IMR-90 (cell line): ENCODE data around the gene AHCYL1. TPM values are rescaled to one million over a fixed set of nuclear protein-coding genes. Genes with fewer than 3 reads are reported as not detected.

Source experiments
- ATAC-seq: fragments of 200-7000 bp; cut with Tn5 transposase; 2 replicates; pipeline ENCODE4 v1.9.1; 2020; ENCODE audit warnings: low read depth, mild to moderate bottlenecking, moderate library complexity
- BruUV-seq: library from RNA; stranded (reverse); fragments of 400-500 nt; replicated peaks from 2 replicates; lab custom pipeline; 2021; lab: Mats Ljungman, UMichigan
- CTCF ChIA-PET: fragments of 300-600 bp; formaldehyde crosslinking; extraction: SDS; loops from one replicate; lab custom pipeline; 2021; ENCODE audit warnings: antibody characterized with exemption; lab: Yijun Ruan, JAX
- POLR2A ChIA-PET: fragments of 300-600 bp; sonication (Branson Sonifier 250); formaldehyde crosslinking; loops from one replicate; lab custom pipeline; 2022; ENCODE audit warnings: antibody characterized with exemption; ENCODE audit not compliant: unreplicated experiment; lab: Charles Lee
- DNase-seq: peaks from one replicate; pipeline ENCODE4 v3.0.0; 2013
- H2AFZ ChIP-seq: replicated peaks from 2 replicates; pipeline ENCODE3; 2013; ENCODE audit warnings: low read length, mild to moderate bottlenecking; ENCODE audit not compliant: poor library complexity
- H2AK5ac ChIP-seq: 2 replicates; pipeline ENCODE4 v1.6.1; 2013; ENCODE audit warnings: low read depth, low read length, inconsistent platforms
- H2AK9ac ChIP-seq: replicated peaks from 2 replicates; pipeline ENCODE3; 2013; ENCODE audit warnings: mild to moderate bottlenecking, low read depth, low read length, moderate library complexity; ENCODE audit not compliant: poor library complexity
- H2BK120ac ChIP-seq: 2 replicates; pipeline ENCODE4 v1.6.1; 2013; ENCODE audit warnings: low read depth, low read length, inconsistent platforms
- H2BK15ac ChIP-seq: 3 replicates; pipeline ENCODE4 v1.6.1; 2013; ENCODE audit warnings: low read depth, low read length, inconsistent platforms
- H2BK20ac ChIP-seq: 2 replicates; pipeline ENCODE4 v1.6.1; 2013; ENCODE audit warnings: low read depth, mild to moderate bottlenecking, inconsistent platforms, low read length, moderate library complexity
- H2BK5ac ChIP-seq: 2 replicates; pipeline ENCODE4 v1.6.1; 2013; ENCODE audit warnings: mild to moderate bottlenecking, low read depth, low read length, inconsistent platforms; ENCODE audit not compliant: poor library complexity, severe bottlenecking
- H3K14ac ChIP-seq: replicated peaks from 2 replicates; pipeline ENCODE4 v1.6.1; 2013; ENCODE audit warnings: low read depth, low read length, inconsistent platforms
- H3K18ac ChIP-seq: 2 replicates; pipeline ENCODE4 v1.6.1; 2013; ENCODE audit warnings: low read depth, low read length, control low read depth
- H3K23ac ChIP-seq: 2 replicates; pipeline ENCODE4 v1.6.1; 2013; ENCODE audit warnings: low read depth, low read length, inconsistent platforms
- H3K27ac ChIP-seq: 2 replicates; pipeline ENCODE4 v1.5.1; 2013; ENCODE audit warnings: mild to moderate bottlenecking, control low read depth, low read length; ENCODE audit not compliant: insufficient read depth
- H3K27me3 ChIP-seq: 2 replicates; pipeline ENCODE4 v1.6.1; 2013; ENCODE audit warnings: low read length; ENCODE audit not compliant: control insufficient read depth, insufficient read depth
- H3K36me3 ChIP-seq: 2 replicates; pipeline ENCODE4 v1.6.1; 2013; ENCODE audit warnings: low read length, mixed read lengths; ENCODE audit not compliant: control insufficient read depth, insufficient read depth
- H3K4ac ChIP-seq: 2 replicates; pipeline ENCODE4 v1.6.1; 2013; ENCODE audit warnings: low read depth, low read length, inconsistent platforms
- H3K4me1 ChIP-seq: 2 replicates; pipeline ENCODE4 v1.6.1; 2013; ENCODE audit warnings: low read length, mixed read lengths; ENCODE audit not compliant: control insufficient read depth, insufficient read depth
- H3K4me2 ChIP-seq: 2 replicates; pipeline ENCODE4 v1.6.1; 2013; ENCODE audit warnings: low read depth, mild to moderate bottlenecking, control low read depth, low read length, moderate library complexity
- H3K4me3 ChIP-seq: 2 replicates; pipeline ENCODE4 v1.5.1; 2013; ENCODE audit warnings: low read depth, mild to moderate bottlenecking, control low read depth, low read length, moderate library complexity; ENCODE audit not compliant: insufficient read depth
- H3K56ac ChIP-seq: 2 replicates; pipeline ENCODE4 v1.6.1; 2013; ENCODE audit warnings: low read length, inconsistent platforms; ENCODE audit not compliant: insufficient read depth; ENCODE audit errors: extremely low read depth
- H3K79me1 ChIP-seq, 2 experiments: 2 replicates each; pipeline ENCODE4 v1.6.1; 2013; ENCODE audit warnings: low read length in 2 of 2, inconsistent platforms in 1 of 2, low read depth in 1 of 2
- H3K9ac ChIP-seq: 2 replicates; pipeline ENCODE4 v1.6.1; 2013; ENCODE audit warnings: low read depth, low read length, control low read depth
- H3K9me1 ChIP-seq: 2 replicates; pipeline ENCODE4 v1.6.1; 2013; ENCODE audit warnings: low read length, inconsistent platforms; ENCODE audit not compliant: insufficient read depth
- H3K9me3 ChIP-seq: 2 replicates; pipeline ENCODE4 v1.6.1; 2013; ENCODE audit warnings: low read length; ENCODE audit not compliant: control insufficient read depth, insufficient read depth
- H4K20me1 ChIP-seq: 2 replicates; pipeline ENCODE4 v1.6.1; 2013; ENCODE audit warnings: low read length, inconsistent platforms; ENCODE audit not compliant: insufficient read depth
- H4K5ac ChIP-seq: 2 replicates; pipeline ENCODE4 v1.6.1; 2013; ENCODE audit warnings: mild to moderate bottlenecking, low read depth, low read length, control low read depth
- H4K8ac ChIP-seq, 2 experiments: 2 replicates each; pipeline ENCODE4 v1.6.1; 2013; ENCODE audit warnings: low read depth in 2 of 2, low read length in 2 of 2, control low read depth in 1 of 2, inconsistent platforms in 1 of 2
- H4K91ac ChIP-seq: 2 replicates; pipeline ENCODE4 v1.6.1; 2013; ENCODE audit warnings: low read depth, low read length, inconsistent platforms; ENCODE audit not compliant: insufficient read depth
- BHLHE40 ChIP-seq: fragments of 150-350 bp; IDR thresholded peaks from 2 replicates; pipeline ENCODE4 v1.6.1; 2016; ENCODE audit warnings: mild to moderate bottlenecking, low read depth, low read length
- CEBPB ChIP-seq: IDR thresholded peaks from 2 replicates; pipeline ENCODE4 v1.6.1; 2012; ENCODE audit warnings: low read depth, low read length, improper control_type of control experiment
- CHD1 ChIP-seq: IDR thresholded peaks from 2 replicates; pipeline ENCODE4 v1.6.1; 2012; ENCODE audit warnings: low read depth, low read length, improper control_type of control experiment
- CTCF ChIP-seq: conservative IDR thresholded peaks from 2 replicates; pipeline ENCODE4 v1.5.1; 2012; ENCODE audit warnings: mild to moderate bottlenecking, low read depth, low read length, improper control_type of control experiment
- FOS ChIP-seq: fragments of 150-350 bp; IDR thresholded peaks from 2 replicates; pipeline ENCODE4 v1.6.1; 2016; ENCODE audit warnings: low read depth, low read length
- MAFK ChIP-seq: IDR thresholded peaks from 2 replicates; pipeline ENCODE4 v1.6.1; 2012; ENCODE audit warnings: low read depth, low read length, improper control_type of control experiment
- MAZ ChIP-seq: IDR thresholded peaks from 2 replicates; pipeline ENCODE4 v1.6.1; 2012; ENCODE audit warnings: low read depth, mild to moderate bottlenecking, low read length, improper control_type of control experiment, moderate library complexity, borderline replicate concordance
- MXI1 ChIP-seq: IDR thresholded peaks from 2 replicates; pipeline ENCODE4 v1.6.1; 2012; ENCODE audit warnings: low read depth, mild to moderate bottlenecking, low read length, moderate library complexity, borderline replicate concordance
- NFE2L2 ChIP-seq: fragments of 150-350 bp; IDR thresholded peaks from 2 replicates; pipeline ENCODE4 v1.6.1; 2016; ENCODE audit warnings: low read depth, mild to moderate bottlenecking, low read length
- POLR2A ChIP-seq: IDR thresholded peaks from 2 replicates; pipeline ENCODE4 v1.6.1; 2012; ENCODE audit warnings: mild to moderate bottlenecking, low read depth, low read length
- RAD21 ChIP-seq: IDR thresholded peaks from 2 replicates; pipeline ENCODE4 v1.6.1; 2012; ENCODE audit warnings: low read length, improper control_type of control experiment
- RCOR1 ChIP-seq: IDR thresholded peaks from 2 replicates; pipeline ENCODE4 v1.6.1; 2012; ENCODE audit warnings: mild to moderate bottlenecking, low read length, improper control_type of control experiment; ENCODE audit not compliant: insufficient replicate concordance
- RFX5 ChIP-seq: IDR thresholded peaks from 2 replicates; pipeline ENCODE4 v1.8.0; 2012; ENCODE audit warnings: low read depth, mild to moderate bottlenecking, low read length, moderate library complexity
- SMC3 ChIP-seq: fragments of 150-350 bp; IDR thresholded peaks from 2 replicates; pipeline ENCODE4 v1.6.1; 2016; ENCODE audit warnings: low read depth, mild to moderate bottlenecking, antibody characterized with exemption, low read length, moderate library complexity
- USF2 ChIP-seq: fragments of 150-350 bp; IDR thresholded peaks from 2 replicates; pipeline ENCODE4 v1.6.1; 2017; ENCODE audit warnings: mild to moderate bottlenecking, antibody characterized with exemption, low read length, low read depth
- WGBS, 2 experiments: methylation state at CpG; one replicate each; pipeline versions ENCODE4 v1.1.5 to v1.1.7; 2013; ENCODE audit warnings: missing lambda C conversion rate in 2 of 2; ENCODE audit not compliant: insufficient read length in 1 of 2; ENCODE audit errors: extremely low coverage in 2 of 2; 5-methylcytosine and 5-hydroxymethylcytosine counted together
- dilution Hi-C: fragments of 300-500 bp; cut with HindIII; formaldehyde crosslinking; loops from one replicate; pipeline ENCODE4 v1.14.3; 2018; ENCODE audit warnings: low sequenced_read_pairs; ENCODE audit not compliant: unreplicated experiment
- in situ Hi-C: fragments of 300-500 bp; cut with MboI; formaldehyde crosslinking; loops from 3 replicates; pipeline ENCODE4 v1.14.3; 2019; ENCODE audit warnings: low sequenced_read_pairs, inconsistent platforms, mixed read lengths
- intact Hi-C: fragments of 100-400 bp; cut with micrococcal nuclease; formaldehyde crosslinking; loops from 2 replicates; pipeline ENCODE4 v1.10.0; 2022
- polyA plus RNA-seq, 3 experiments: library from polyadenylated mRNA; depleted of rRNA; stranded (reverse); fragments of >200 nt; gene quantifications; 2 replicates each; pipeline ENCODE4 v1.2.3, GENCODE V29; 2012; ENCODE audit warnings: low replicate concordance in 1 of 3
- total RNA-seq: library from RNA; depleted of rRNA; stranded (reverse); fragments of >200 nt; gene quantifications from 2 replicates; pipeline ENCODE4 v1.2.3, GENCODE V29; 2012
- TF ChIP-seq, protein P1 (sequence below): fragments of 150-350 bp; IDR thresholded peaks from 2 replicates; pipeline ENCODE4 v1.6.1; 2016; ENCODE audit warnings: low read depth, mild to moderate bottlenecking, low read length, moderate library complexity, borderline replicate concordance

The AHCYL1 gene
- total and polyA plus RNA-seq, 2 of the 4 experiments (the other 2 are of a cell fraction), result 75.1 to 76.0 TPM

- Histone ChIP-seq H2BK5ac (no peak overlapping the region), H2BK120ac (no peak overlapping the region), H3K9me3 (no peaks in the 10 kb centered on the region), H3K23ac (no peak overlapping the region), H3K14ac (no peak overlapping the region), H4K5ac (no peak overlapping the region), H3K4me1 (peaks cover 16% of the 10 kb centered on the region), H3K36me3 (peaks cover 25% of the 10 kb centered on the region), H3K18ac (no peak overlapping the region), H3K79me1 (peaks cover 0 to 23% of the 10 kb centered on the region in 2 experiments; a peak in 2 of 4 replicates), H2BK20ac (no peak overlapping the region), H3K9ac (no peak overlapping the region), H2AK9ac (no peak overlapping the region), H4K91ac (no peak overlapping the region), H4K20me1 (0 out of 2 replicates have a peak, but pooled peaks cover 11% of the 10 kb centered on the region), H4K8ac (no peak overlapping the region), H2AFZ (no peak overlapping the region), H3K9me1 (peaks cover 14% of the 10 kb centered on the region), H3K4me2 (no peak overlapping the region), H3K4me3 (no peak overlapping the region), H3K4ac (no peak overlapping the region), H3K27ac (no peak overlapping the region), H3K27me3 (peaks cover under 1% of the 10 kb centered on the region; the same call in 1 of the 2 replicates), H2AK5ac (no peak overlapping the region), H2BK15ac (no peak overlapping the region), H3K56ac (no peak overlapping the region)
- no peak for DNase-seq
- ChIA-PET POLR2A (no interaction called here), CTCF (interaction anchor here (1.4 kb wide), 1 partner anchor 10 kb away, joined by 3 read pairs; no protein-coding TSS in a partner anchor)
- intact Hi-C loops, result no loop called here
- TF ChIP-seq POLR2A, result no peak
- TF ChIP-seq MAFK, result no peak
- no peak for TF ChIP-seq CTCF
- TF ChIP-seq MXI1, result no peak
- no peak for TF ChIP-seq FOS
- TF ChIP-seq, protein P1, sequence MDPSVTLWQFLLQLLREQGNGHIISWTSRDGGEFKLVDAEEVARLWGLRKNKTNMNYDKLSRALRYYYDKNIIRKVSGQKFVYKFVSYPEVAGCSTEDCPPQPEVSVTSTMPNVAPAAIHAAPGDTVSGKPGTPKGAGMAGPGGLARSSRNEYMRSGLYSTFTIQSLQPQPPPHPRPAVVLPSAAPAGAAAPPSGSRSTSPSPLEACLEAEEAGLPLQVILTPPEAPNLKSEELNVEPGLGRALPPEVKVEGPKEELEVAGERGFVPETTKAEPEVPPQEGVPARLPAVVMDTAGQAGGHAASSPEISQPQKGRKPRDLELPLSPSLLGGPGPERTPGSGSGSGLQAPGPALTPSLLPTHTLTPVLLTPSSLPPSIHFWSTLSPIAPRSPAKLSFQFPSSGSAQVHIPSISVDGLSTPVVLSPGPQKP, result no peak
- no peak for TF ChIP-seq RAD21
- no peak for TF ChIP-seq MAZ
- no peak for TF ChIP-seq CHD1
- TF ChIP-seq RFX5, result no peak
- TF ChIP-seq CEBPB, result no peak
- no peak for TF ChIP-seq USF2
- TF ChIP-seq RCOR1, result no peak
- no peak for TF ChIP-seq NFE2L2
- TF ChIP-seq BHLHE40, result no peak
- TF ChIP-seq SMC3, result no peak
- dilution Hi-C loops, result no loop called here
- BruUV-seq, result no TSS peak
- in situ Hi-C loops, result no loop called here
- ATAC-seq, result no peak
- WGBS, 2 experiments, result 93% methylated on average over 4 of the region's 7 CpGs; no CpG with 5 or more reads in 1 of the 2 experiments
These were observed 76.1 kb downstream of the AHCYL1 start for GRCh38 chr1:110060662-110061060.
